GM20431 (cell line): Measurements from ENCODE around the gene BAZ1A.
"Not testable (repeated sequence)": the region's sequence is repeated elsewhere in the genome, so short reads cannot be mapped to it uniquely, and the experiment has no call there.

ENCODE experiments used
- in situ Hi-C: fragments of 300-500 bp; cut with MseI, MboI; formaldehyde crosslinking; loops from one replicate; pipeline ENCODE4 v1.15.0; 2020; ENCODE audit warnings: low sequenced_read_pairs; ENCODE audit not compliant: unreplicated experiment

Gene BAZ1A

GRCh38 chr14:34863844-34864243 is 11.3 kb downstream of the BAZ1A start:
- in situ Hi-C loops, result no loop called here

GRCh38 chr14:34858765-34859164 is 16.4 kb downstream of the BAZ1A start:
- in situ Hi-C loops, result no loop called here

- in situ Hi-C loops, result no loop called here
Measured at GRCh38 chr14:34857689-34858449, 17.3 kb downstream of the BAZ1A start.

GRCh38 chr14:34853041-34853440 is 22.1 kb downstream of the BAZ1A start:
- in situ Hi-C loops, result no loop called here

GRCh38 chr14:34851395-34851794 is 23.8 kb downstream of the BAZ1A start:
- in situ Hi-C loops, result no loop called here

- in situ Hi-C loops, result no loop called here
Measured at GRCh38 chr14:34845869-34846268, 29.3 kb downstream of the BAZ1A start.

GRCh38 chr14:34843011-34843554 is 32.1 kb downstream of the BAZ1A start:
- in situ Hi-C loops, result no loop called here

GRCh38 chr14:34837801-34838322 is 37.3 kb downstream of the BAZ1A start:
- in situ Hi-C loops, result no loop called here

- in situ Hi-C loops, result no loop called here
Measured at GRCh38 chr14:34835312-34835711, 39.8 kb downstream of the BAZ1A start.

GRCh38 chr14:34833549-34834523 is 41.3 kb downstream of the BAZ1A start:
- in situ Hi-C loops, result no loop called here

- in situ Hi-C loops, result no loop called here
Measured at GRCh38 chr14:34826661-34827060, 48.5 kb downstream of the BAZ1A start.

- in situ Hi-C loops, result no loop called here
Measured at GRCh38 chr14:34824826-34825225, 50.3 kb downstream of the BAZ1A start.

- in situ Hi-C loops, result no loop called here
Measured at GRCh38 chr14:34824256-34824655, 50.9 kb downstream of the BAZ1A start.

- in situ Hi-C loops, result no loop called here
Measured at GRCh38 chr14:34817768-34818167, 57.4 kb downstream of the BAZ1A start.

- in situ Hi-C loops, result no loop called here
Measured at GRCh38 chr14:34810028-34810427, 65.1 kb downstream of the BAZ1A start.

- in situ Hi-C loops, result no loop called here
Measured at GRCh38 chr14:34806257-34806656, 68.9 kb downstream of the BAZ1A start.

- in situ Hi-C loops, result no loop called here
Measured at GRCh38 chr14:34804933-34805332, 70.2 kb downstream of the BAZ1A start.

GRCh38 chr14:34798861-34799260 is 76.3 kb downstream of the BAZ1A start:
- in situ Hi-C loops, result not testable (repeated sequence)

GRCh38 chr14:34797747-34798583 is 77.2 kb downstream of the BAZ1A start:
- in situ Hi-C loops, result no loop called here

GRCh38 chr14:34796902-34797301 is 78.3 kb downstream of the BAZ1A start:
- in situ Hi-C loops, result no loop called here
